Stimulated activated CD4-positive, alpha-beta T cell treated with anti-CD3 and anti-CD28 coated beads, Interleukin-15, amount 100 ng/mL, for 48 hours (primary cell): ENCODE data around the gene NFIB.

Source experiments
- DNase-seq, 2 donors: peaks; one replicate each; pipeline ENCODE4 v3.0.0-alpha.2; 2020; ENCODE audit warnings: low read depth in 2 of 2

The NFIB gene

GRCh38 chr9:14071484-14071883 is 242.5 kb downstream of the NFIB start:
- DNase-seq, result no peak

- no peak for DNase-seq
Observed at GRCh38 chr9:14068690-14069089, 245.3 kb downstream of the NFIB start.

- no peak for DNase-seq
Observed at GRCh38 chr9:14066831-14067230, 247.1 kb downstream of the NFIB start.

GRCh38 chr9:14066032-14066431 is 247.9 kb downstream of the NFIB start:
- DNase-seq, result no peak

DNA sequence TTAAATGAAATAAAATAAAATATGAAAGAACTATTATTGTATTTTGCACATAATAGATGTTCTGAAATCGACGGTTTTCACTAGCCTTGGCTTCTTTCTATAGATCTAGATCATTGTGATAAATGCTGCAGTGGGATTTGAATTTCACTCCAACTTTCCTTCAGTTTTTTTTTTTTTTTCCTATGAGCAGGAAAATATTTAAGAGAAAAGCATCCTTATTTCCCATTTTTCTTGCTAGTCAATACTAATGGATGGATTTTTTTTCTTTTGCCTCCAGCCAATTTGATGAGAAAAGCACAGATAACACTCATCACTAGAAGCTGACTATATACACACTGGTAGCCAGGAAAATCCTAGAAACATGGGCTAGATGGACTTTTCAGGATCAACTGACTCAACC is 249.0 kb downstream of the NFIB start:
- DNase-seq, result no peak

DNA sequence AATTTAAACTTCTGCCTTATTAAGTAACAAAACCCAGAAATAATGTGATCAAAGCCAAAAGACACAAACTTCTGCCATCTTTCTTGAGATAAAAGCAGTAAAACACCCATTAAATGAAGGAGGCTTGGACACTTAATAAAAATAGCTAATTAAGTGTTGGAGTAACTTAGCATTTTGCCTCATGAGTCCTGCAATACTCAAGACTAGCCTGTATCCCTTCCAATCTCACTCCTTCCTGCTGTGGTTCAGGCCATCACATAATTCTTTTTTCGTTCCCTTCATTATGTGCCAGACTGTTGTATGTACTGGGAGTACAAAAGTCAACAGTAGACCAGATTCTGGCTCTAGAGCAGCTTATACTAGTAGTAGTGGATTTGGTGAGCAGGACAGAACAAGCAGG is 250.2 kb downstream of the NFIB start:
- DNase-seq, result no peak

DNA sequence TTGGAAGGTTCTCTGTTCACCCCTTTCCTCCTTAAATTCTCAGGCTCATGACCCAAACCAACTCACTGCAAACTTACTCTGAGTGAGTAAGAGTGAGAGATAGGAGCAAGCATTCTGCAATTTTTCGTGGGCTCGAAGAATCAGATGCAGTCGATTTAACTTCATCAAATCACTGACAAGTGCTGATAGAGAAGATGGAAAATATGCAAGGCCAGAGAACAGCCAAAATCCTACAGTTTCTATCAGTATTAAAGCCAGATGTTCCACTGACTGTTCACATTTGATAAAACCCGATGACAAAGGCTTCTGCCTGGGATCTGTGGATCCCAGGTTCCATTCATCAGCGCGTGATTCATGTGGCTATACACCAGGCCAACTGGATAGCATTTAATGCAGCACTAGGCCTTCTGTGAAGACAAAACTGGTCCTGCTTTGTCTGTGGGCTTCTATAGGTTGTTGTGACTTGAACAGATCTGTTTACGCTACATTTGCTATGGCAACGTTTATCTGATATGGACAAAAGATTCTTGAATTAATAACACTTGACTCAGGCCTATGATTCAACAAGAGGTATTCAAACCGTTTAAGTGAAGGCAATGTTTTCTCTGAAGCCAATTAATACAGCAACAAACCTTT is 251.2 kb downstream of the NFIB start:
- no peak for DNase-seq

GRCh38 chr9:14061936-14062585 is 251.9 kb downstream of the NFIB start:
- DNase-seq, result no peak

GRCh38 chr9:14058325-14058688 is 255.6 kb downstream of the NFIB start:
- DNase-seq, result no peak

DNA sequence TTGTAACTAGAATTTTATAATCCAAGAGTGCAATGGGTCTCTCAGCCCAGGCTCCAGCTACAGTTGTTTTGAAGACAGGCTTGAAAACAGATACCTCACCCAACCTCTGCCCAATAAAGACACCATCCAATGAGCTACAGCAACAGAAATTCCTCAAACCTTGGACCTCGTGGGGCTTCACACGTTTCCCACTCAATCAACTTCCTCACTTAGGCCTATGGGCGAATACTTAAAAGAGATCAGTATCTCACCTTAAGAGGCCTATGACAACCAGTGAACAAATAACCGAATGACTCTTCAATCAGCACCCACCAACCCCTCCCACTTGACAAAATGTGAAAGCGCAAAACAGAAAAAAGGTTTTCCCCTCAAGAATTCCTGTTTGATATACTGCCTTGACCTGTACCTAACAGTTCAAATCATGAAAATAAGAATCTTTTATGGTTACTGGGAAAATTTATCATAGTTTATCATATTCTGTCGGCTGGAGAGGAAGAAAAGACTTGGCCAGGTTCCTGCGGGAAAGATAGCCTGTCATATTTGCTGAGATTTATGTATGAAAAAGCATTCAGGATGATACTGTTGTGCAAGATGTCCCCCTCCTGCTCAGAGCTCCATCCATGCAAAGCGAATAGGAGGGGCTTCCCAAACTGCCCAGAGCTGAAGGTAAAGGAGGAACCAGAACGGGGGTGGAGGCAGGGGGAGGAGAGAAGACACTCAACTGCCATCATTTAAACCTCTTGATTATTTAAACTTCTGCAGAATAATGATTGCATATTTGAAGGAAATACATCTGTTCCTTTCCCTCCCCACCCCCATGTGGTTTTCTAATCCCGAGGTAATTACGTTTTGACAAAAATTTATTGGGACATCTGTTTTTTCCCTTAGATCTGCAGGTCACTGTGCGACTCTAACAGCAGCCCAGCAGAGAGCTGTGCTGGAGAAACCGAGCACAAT is 256.3 kb downstream of the NFIB start:
- DNase-seq, result no peak

DNA sequence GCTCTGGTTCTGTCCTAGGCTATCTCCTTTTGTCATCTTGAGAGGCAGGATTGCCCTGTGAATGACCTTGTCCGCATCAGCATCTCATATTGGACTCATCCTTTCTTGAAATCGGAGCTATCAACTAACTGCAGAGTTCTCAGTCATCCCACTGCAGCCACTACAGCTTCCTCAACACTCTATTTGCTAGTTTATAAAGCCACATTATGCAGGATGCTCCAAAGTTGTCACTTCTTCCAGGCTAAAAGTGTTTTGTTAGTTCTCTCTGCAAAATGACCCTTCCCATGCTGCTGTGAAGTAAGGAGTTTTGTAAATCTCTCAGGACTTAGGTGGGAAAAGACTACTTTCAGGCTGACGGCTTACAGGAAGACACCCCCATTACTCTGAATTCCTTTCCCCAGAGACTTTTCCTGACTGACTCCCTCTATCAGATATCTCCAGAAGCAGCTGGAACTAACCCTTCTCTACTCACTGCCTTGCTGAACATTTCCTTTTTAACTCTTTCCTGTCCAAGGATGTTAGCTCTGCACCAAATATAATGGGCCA is 257.6 kb downstream of the NFIB start:
- no peak for DNase-seq

DNA sequence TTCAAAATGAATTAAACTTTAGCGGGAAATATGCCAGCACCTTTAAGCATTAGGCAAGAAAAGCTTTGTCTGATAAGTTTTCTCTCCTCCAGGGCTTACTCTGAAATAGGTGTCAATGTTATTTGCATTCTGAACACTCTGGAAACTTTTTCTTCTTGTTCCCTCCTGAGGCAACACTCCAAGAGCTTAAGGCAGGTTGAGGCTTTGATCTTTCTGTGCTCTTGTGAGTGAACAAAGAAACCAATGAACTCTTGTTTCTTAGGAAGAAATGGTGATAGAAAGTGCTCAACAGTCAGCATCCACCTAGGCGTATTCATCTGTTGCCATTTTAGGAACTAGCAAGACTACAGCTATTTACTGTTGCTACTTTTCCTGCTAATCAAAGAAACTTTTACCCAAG is 259.8 kb downstream of the NFIB start:
- no peak for DNase-seq

GRCh38 chr9:14052359-14052758 is 261.6 kb downstream of the NFIB start:
- no peak for DNase-seq

GRCh38 chr9:14051419-14051818 is 262.5 kb downstream of the NFIB start:
- no peak for DNase-seq

GRCh38 chr9:14043483-14043882 is 270.5 kb downstream of the NFIB start:
- DNase-seq, result no peak

GRCh38 chr9:14037331-14037730 is 276.6 kb downstream of the NFIB start:
- no peak for DNase-seq

- DNase-seq, result no peak
Observed at GRCh38 chr9:14033067-14033466, 280.9 kb downstream of the NFIB start.
